Caco-2 (cell line): ENCODE measurements around the gene PRDX6. TPM values are rescaled to one million over a fixed set of nuclear protein-coding genes. Genes with fewer than 3 reads are reported as not detected.
"Not testable (repeated sequence)": the region's sequence is repeated elsewhere in the genome, so short reads cannot be mapped to it uniquely, and the experiment has no call there.

Experiments
- BruUV-seq: library from RNA; stranded (reverse); fragments of 400-500 nt; replicated peaks from 2 replicates; lab custom pipeline; 2021; lab: Mats Ljungman, UMichigan
- CTCF ChIA-PET: fragments of 300-600 bp; sonication (Branson Sonifier 250); formaldehyde crosslinking; loops from one replicate; lab custom pipeline; 2022; ENCODE audit warnings: antibody characterized with exemption; lab: Charles Lee
- POLR2A ChIA-PET: fragments of 300-600 bp; sonication (Branson Sonifier 250); formaldehyde crosslinking; loops from one replicate; lab custom pipeline; 2022; ENCODE audit warnings: antibody characterized with exemption; lab: Charles Lee
- DNase-seq, 2 experiments: peaks; one replicate each; pipeline versions ENCODE4 v3.0.0 to v3.0.0-alpha.2; 2020 to 2022
- H3K27me3 ChIP-seq: replicated peaks from 2 replicates; pipeline ENCODE4 v1.6.0; 2011; ENCODE audit warnings: low read length; ENCODE audit not compliant: control insufficient read depth, insufficient read depth
- H3K36me3 ChIP-seq: 2 replicates; pipeline ENCODE4 v1.5.1; 2011; ENCODE audit warnings: low read length; ENCODE audit not compliant: control insufficient read depth, insufficient read depth
- H3K4me1 ChIP-seq: fragments of 250-450 bp; sonication (Bioruptor Pico); 2 replicates; pipeline ENCODE4 v1.5.1; 2020; ENCODE audit warnings: mild to moderate bottlenecking
- H3K4me3 ChIP-seq: 2 replicates; pipeline ENCODE4 v1.5.1; 2011; ENCODE audit warnings: low read depth, mild to moderate bottlenecking, control low read depth, low read length
- H3K9me3 ChIP-seq: fragments of 250-450 bp; sonication (Bioruptor Pico); 2 replicates; pipeline ENCODE4 v1.5.1; 2020; ENCODE audit warnings: mild to moderate bottlenecking, moderate library complexity
- H3K27ac Mint-ChIP-seq: one replicate; pipeline ENCODE4 v1.8.0; 2022; ENCODE audit warnings: mixed read lengths; ENCODE audit not compliant: unreplicated experiment
- H3K27me3 Mint-ChIP-seq: one replicate; pipeline ENCODE4 v1.8.0; 2022; ENCODE audit warnings: mixed read lengths; ENCODE audit not compliant: insufficient read depth, unreplicated experiment
- H3K36me3 Mint-ChIP-seq: one replicate; pipeline ENCODE4 v1.8.0; 2022; ENCODE audit warnings: mild to moderate bottlenecking, mixed read lengths; ENCODE audit not compliant: insufficient read depth, unreplicated experiment
- H3K4me1 Mint-ChIP-seq: one replicate; pipeline ENCODE4 v1.8.0; 2022; ENCODE audit warnings: low read depth, mixed read lengths; ENCODE audit not compliant: unreplicated experiment
- H3K4me3 Mint-ChIP-seq: one replicate; pipeline ENCODE4 v1.8.0; 2022; ENCODE audit warnings: mild to moderate bottlenecking, moderate library complexity, mixed read lengths; ENCODE audit not compliant: unreplicated experiment
- H3K9me3 Mint-ChIP-seq: one replicate; pipeline ENCODE4 v1.8.0; 2022; ENCODE audit warnings: mixed read lengths; ENCODE audit not compliant: unreplicated experiment
- CTCF ChIP-seq, 2 experiments: fragments of 200-600 bp in 1 of 2; IDR thresholded peaks; 1 replicate in 1 of 2; 2 replicates in 1 of 2; pipeline versions ENCODE4 v1.5.1 to v1.8.0; 2011 to 2022; ENCODE audit warnings: antibody characterized with exemption in 1 of 2, control low read depth in 1 of 2, inconsistent platforms in 1 of 2, low read depth in 1 of 2, low read length in 1 of 2, mild to moderate bottlenecking in 1 of 2, moderate library complexity in 1 of 2; ENCODE audit not compliant: insufficient read depth in 1 of 2, severe bottlenecking in 1 of 2, unreplicated experiment in 1 of 2
- intact Hi-C: fragments of 100-400 bp; cut with micrococcal nuclease; formaldehyde crosslinking; loops from one replicate; pipeline ENCODE4 v1.10.0; 2022; ENCODE audit not compliant: unreplicated experiment
- total RNA-seq: library from RNA; stranded (reverse); gene quantifications from 2 replicates; pipeline ENCODE4 v1.2.3, GENCODE V29; 2022

PRDX6 gene
- total RNA-seq, 1 experiment from 2014 or later, result 540 TPM

DNA sequence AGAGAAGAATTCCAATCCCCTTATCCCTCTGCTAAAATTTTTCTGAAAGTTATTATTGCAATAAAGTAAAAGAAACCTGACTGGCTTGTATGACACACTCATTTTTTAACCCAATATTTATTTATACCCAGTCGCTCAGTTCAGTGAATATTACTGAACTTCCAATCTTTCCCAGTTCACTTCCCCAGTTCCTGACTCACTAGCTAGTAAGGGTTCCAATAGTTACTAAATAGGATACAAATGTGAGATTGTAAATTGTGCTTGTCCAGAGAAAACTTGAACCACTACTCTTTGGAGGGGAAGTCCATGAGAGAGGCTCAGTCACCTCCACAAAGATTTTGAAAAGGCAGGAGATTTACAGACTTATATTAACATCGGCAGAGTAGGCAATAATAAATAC, 31.4 kb downstream of the PRDX6 start:
- H3K4me3 ChIP-seq, result no peak overlapping the region
- intact Hi-C loops, result no loop called here
- H3K27me3 ChIP-seq, result no peaks in the 10 kb centered on the region; the same call in 1 of the 2 replicates
- Mint-ChIP-seq H3K27me3 (peaks cover 2% of the 10 kb centered on the region), H3K4me3 (no peak overlapping the region), H3K36me3 (no peaks in the 10 kb centered on the region), H3K4me1 (peaks cover 16% of the 10 kb centered on the region), H3K9me3 (peaks cover 5% of the 10 kb centered on the region), H3K27ac (no peak overlapping the region)
- no TSS peak for BruUV-seq
- no peaks in the 10 kb centered on the region for H3K36me3 ChIP-seq
- TF ChIP-seq CTCF (IDR thresholded peaks at IDR 0.05; ENCODE audit: insufficient read depth in 1 of 2, low read depth in 1 of 2, low read length in 1 of 2, severe bottlenecking in 1 of 2, unreplicated experiment in 1 of 2), result no peak
- ChIA-PET CTCF (no interaction called here), POLR2A (no interaction called here)
- H3K9me3 ChIP-seq, result no peaks in the 10 kb centered on the region
- no peak for DNase-seq
- peaks cover 22% of the 10 kb centered on the region; the same call in 1 of the 2 replicates for H3K4me1 ChIP-seq

DNA sequence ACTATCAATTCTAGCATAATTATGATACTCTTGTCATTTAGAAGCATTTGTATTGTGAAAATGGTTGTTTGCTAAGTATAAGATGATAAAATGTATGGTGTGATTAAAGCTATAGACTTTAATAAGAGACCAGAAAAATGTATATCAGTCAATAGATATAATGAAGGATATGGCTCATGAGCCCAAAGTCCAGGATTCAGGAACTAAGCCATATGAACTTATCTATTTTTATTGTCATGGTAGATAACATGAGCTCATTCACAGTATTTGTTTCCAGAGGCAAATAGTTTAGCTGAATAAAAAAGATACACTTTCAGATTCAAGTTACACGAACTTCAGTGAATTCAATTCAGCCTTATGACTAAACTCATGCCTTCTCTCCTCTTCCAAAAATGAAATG, 32.7 kb downstream of the PRDX6 start:
- H3K27me3 Mint-ChIP-seq, result peaks cover 4% of the 10 kb centered on the region
- intact Hi-C loops, result no loop called here
- no peak overlapping the region for H3K4me3 Mint-ChIP-seq
- TF ChIP-seq CTCF (IDR thresholded peaks at IDR 0.05; ENCODE audit: insufficient read depth in 1 of 2, low read depth in 1 of 2, low read length in 1 of 2, severe bottlenecking in 1 of 2, unreplicated experiment in 1 of 2), result no peak
- H3K27me3 ChIP-seq, result no peaks in the 10 kb centered on the region
- POLR2A ChIA-PET, result no interaction called here
- peaks cover 16% of the 10 kb centered on the region for H3K9me3 Mint-ChIP-seq
- DNase-seq, result no peak
- no peaks in the 10 kb centered on the region for H3K36me3 ChIP-seq
- BruUV-seq, result no TSS peak
- no peak overlapping the region for H3K4me3 ChIP-seq
- CTCF ChIA-PET, result no interaction called here
- no peaks in the 10 kb centered on the region for H3K9me3 ChIP-seq
- H3K4me1 Mint-ChIP-seq, result peaks cover 16% of the 10 kb centered on the region
- H3K4me1 ChIP-seq, result peaks cover 22% of the 10 kb centered on the region; the same call in 1 of the 2 replicates
- no peaks in the 10 kb centered on the region for H3K36me3 Mint-ChIP-seq
- H3K27ac Mint-ChIP-seq, result no peak overlapping the region

DNA sequence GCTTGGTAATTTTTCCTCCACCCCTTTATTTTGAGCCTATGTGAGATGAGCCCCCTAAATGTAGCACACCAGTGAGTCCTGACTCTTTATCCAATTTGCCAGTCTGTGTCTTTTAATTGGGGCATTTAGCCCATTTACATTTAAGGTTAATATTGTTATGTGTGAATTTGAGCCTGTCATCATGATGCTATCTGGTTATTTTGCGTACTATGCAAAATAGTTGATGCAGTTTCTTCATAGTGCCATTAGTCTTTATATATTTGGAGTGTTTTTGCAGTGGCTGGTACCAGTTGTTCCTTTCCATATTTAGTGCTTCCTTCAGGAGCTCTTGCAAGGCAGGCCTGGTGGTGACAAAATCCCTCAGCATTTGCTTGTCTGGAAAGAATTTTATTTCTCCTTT, 37.4 kb downstream of the PRDX6 start:
- H3K27ac Mint-ChIP-seq, H3K36me3 ChIP-seq, H3K4me1 ChIP-seq, BruUV-seq, H3K4me3 ChIP-seq, H3K36me3 Mint-ChIP-seq, H3K4me1 Mint-ChIP-seq, CTCF ChIA-PET, H3K27me3 Mint-ChIP-seq, DNase-seq, intact Hi-C loops, H3K9me3 ChIP-seq, H3K4me3 Mint-ChIP-seq, H3K27me3 ChIP-seq, POLR2A ChIA-PET: not testable (repeated sequence)
- H3K9me3 Mint-ChIP-seq, result peaks cover 16% of the 10 kb centered on the region

DNA sequence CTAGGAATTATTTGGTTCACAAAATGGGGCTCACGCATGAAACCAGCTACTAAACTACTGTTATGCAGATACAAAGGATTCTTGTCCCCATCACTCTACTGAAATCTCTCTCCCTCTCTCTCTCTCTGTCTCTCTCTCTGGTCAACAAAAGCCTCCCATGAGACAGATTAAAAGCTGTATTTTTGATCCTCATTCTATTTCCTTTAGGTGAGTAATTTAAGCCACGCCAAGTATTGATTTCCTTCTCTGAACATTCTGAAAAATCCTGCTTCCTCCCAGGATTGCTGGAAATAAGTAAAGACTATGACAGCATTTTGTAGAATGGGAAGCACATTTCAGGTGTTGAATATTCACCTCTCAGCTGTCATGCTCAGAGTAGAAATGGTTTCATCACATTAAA, 43.7 kb downstream of the PRDX6 start:
- no peaks in the 10 kb centered on the region for H3K36me3 Mint-ChIP-seq
- Histone ChIP-seq H3K27me3 (no peaks in the 10 kb centered on the region), H3K36me3 (no peaks in the 10 kb centered on the region), H3K4me1 (no peaks in the 10 kb centered on the region), H3K4me3 (no peak overlapping the region), H3K9me3 (no peaks in the 10 kb centered on the region)
- intact Hi-C loops, result no loop called here
- no TSS peak for BruUV-seq
- CTCF ChIA-PET, result no interaction called here
- no peaks in the 10 kb centered on the region for H3K9me3 Mint-ChIP-seq
- no peak for TF ChIP-seq CTCF (IDR thresholded peaks at IDR 0.05; ENCODE audit: insufficient read depth in 1 of 2, low read depth in 1 of 2, low read length in 1 of 2, severe bottlenecking in 1 of 2, unreplicated experiment in 1 of 2)
- H3K27me3 Mint-ChIP-seq, result no peaks in the 10 kb centered on the region
- H3K4me3 Mint-ChIP-seq, result no peak overlapping the region
- POLR2A ChIA-PET, result no interaction called here
- no peak for DNase-seq
- H3K27ac Mint-ChIP-seq, result no peak overlapping the region
- H3K4me1 Mint-ChIP-seq, result no peaks in the 10 kb centered on the region
